Activated B cell treated with CpG ODN at 0.5 μM for 24 hours (primary cell): ENCODE data around the gene ARHGEF12. TPM values are rescaled to one million over a fixed set of nuclear protein-coding genes. Genes with fewer than 3 reads are reported as not detected.
A peak's percentile ranks its signal among the peaks of the same experiment; 100 is the strongest.

ENCODE experiments used
- ATAC-seq: fragments of 200-7000 bp; cut with Tn5 transposase; one replicate; pipeline ENCODE4 v1.10.0; 2021; ENCODE audit warnings: low read depth, mild to moderate bottlenecking, moderate library complexity
- CTCF ChIA-PET: fragments of 350-600 bp; sonication (Branson Sonifier 250); formaldehyde crosslinking; loops from one replicate; lab custom pipeline; 2021; ENCODE audit warnings: antibody characterized with exemption; lab: Charles Lee
- POLR2A ChIA-PET: fragments of 350-600 bp; sonication (Branson Sonifier 250); formaldehyde crosslinking; loops from one replicate; lab custom pipeline; 2021; ENCODE audit warnings: antibody characterized with exemption; lab: Charles Lee
- DNase-seq: peaks from one replicate; pipeline ENCODE4 v3.0.0; 2022
- H3K27ac Mint-ChIP-seq: one replicate; pipeline ENCODE4 v1.8.0; 2020; ENCODE audit warnings: mixed read lengths
- H3K27me3 Mint-ChIP-seq: one replicate; pipeline ENCODE4 v1.8.0; 2021; ENCODE audit warnings: mixed read lengths
- H3K36me3 Mint-ChIP-seq: one replicate; pipeline ENCODE4 v1.8.0; 2021; ENCODE audit warnings: low read depth, mixed read lengths
- H3K4me1 Mint-ChIP-seq: one replicate; pipeline ENCODE4 v1.8.0; 2021; ENCODE audit warnings: mixed read lengths
- H3K4me3 Mint-ChIP-seq: one replicate; pipeline ENCODE4 v1.8.0; 2020; ENCODE audit warnings: mild to moderate bottlenecking, mixed read lengths
- H3K9me3 Mint-ChIP-seq: one replicate; pipeline ENCODE4 v1.8.0; 2020; ENCODE audit warnings: mixed read lengths
- intact Hi-C: fragments of 100-400 bp; cut with micrococcal nuclease; formaldehyde crosslinking; loops from one replicate; pipeline ENCODE4 v1.15.1; 2024
- total RNA-seq: library from RNA; stranded (reverse); gene quantifications from 2 replicates; pipeline ENCODE4 v1.2.3, GENCODE V29; 2022
- TF ChIP-seq, protein P1 (sequence below): fragments of 200-600 bp; IDR thresholded peaks from one replicate; pipeline ENCODE4 v1.8.0; 2022; ENCODE audit warnings: antibody characterized with exemption, mild to moderate bottlenecking

ARHGEF12 gene
- total RNA-seq, 1 donor from 2014 or later: 25.8 TPM

DNA sequence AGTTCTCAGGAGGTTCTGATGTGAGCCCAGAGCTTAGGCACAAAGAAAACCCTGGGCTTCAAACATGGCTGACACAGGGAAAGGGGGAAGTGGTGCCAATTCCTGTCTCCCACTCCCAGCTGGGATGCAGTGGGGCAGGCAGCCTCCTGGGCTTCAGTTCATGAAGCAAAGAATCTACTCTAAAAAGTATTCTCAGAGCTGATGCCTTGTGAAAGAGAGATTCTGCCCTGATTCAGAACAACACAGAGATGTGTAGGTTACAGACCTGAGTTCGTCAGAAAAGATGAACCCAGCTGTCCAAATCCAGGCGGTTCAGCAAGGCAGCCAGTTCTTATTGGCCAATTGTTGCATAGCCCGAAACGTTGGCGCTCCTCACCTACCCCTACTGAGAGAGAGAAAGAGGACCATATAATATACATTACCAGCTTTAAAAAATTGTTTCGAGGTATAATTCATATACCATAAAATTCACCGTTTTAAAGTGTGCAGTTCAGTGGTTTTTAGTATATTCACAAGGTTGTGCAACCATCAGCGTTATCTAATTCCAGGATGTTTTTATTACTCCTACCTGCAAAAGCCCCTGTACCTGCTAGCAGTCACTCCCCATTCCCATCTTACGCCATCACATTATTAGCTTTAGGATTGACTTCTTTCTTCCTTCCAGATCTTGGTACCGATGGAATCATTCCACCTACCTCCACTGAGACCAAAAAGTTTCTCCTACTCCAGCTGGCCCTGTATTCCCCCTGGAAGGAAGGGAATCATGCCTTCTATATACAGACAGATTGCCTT, 18.3 kb upstream of the ARHGEF12 start:
- no peak for DNase-seq
- POLR2A ChIA-PET: no interaction called here
- Mint-ChIP-seq H3K9me3 (no peaks in the 10 kb centered on the region), H3K27me3 (peaks cover 31% of the 10 kb centered on the region), H3K4me3 (no peak overlapping the region), H3K36me3 (no peaks in the 10 kb centered on the region), H3K27ac (no peak overlapping the region), H3K4me1 (no peaks in the 10 kb centered on the region)
- intact Hi-C loops: no loop called here
- no peak for ATAC-seq
- TF ChIP-seq, protein P1, sequence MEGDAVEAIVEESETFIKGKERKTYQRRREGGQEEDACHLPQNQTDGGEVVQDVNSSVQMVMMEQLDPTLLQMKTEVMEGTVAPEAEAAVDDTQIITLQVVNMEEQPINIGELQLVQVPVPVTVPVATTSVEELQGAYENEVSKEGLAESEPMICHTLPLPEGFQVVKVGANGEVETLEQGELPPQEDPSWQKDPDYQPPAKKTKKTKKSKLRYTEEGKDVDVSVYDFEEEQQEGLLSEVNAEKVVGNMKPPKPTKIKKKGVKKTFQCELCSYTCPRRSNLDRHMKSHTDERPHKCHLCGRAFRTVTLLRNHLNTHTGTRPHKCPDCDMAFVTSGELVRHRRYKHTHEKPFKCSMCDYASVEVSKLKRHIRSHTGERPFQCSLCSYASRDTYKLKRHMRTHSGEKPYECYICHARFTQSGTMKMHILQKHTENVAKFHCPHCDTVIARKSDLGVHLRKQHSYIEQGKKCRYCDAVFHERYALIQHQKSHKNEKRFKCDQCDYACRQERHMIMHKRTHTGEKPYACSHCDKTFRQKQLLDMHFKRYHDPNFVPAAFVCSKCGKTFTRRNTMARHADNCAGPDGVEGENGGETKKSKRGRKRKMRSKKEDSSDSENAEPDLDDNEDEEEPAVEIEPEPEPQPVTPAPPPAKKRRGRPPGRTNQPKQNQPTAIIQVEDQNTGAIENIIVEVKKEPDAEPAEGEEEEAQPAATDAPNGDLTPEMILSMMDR: no peak
- CTCF ChIA-PET: interaction anchor here (0.7 to 1.8 kb wide), 2 partner anchors 15 kb away, joined by 3 to 5 read pairs; no protein-coding TSS in a partner anchor

DNA sequence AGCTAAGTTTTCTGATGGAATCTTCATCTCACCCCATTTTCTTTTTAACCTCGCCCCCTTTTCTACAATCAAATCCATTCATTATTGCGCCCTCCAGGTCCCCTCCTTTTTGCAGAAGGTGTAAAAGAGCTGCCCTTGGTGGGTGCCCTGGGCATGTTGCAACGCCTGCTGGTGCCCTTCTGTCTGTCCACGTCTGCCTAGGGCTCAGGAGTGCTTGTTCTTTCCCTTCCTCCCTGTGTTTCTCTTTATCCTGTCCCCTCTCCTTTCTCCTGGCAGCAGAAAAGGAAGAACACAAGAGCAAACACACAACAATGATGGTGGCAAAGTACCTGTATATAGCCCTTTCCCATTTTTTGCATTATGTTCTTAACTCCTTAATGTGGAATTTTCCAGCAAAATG, 17.3 kb upstream of the ARHGEF12 start:
- ATAC-seq (no peak), DNase-seq (no peak)
- H3K4me1 Mint-ChIP-seq: no peaks in the 10 kb centered on the region
- intact Hi-C loops: no loop called here
- TF ChIP-seq, protein P1: no peak
- no peaks in the 10 kb centered on the region for H3K9me3 Mint-ChIP-seq
- ChIA-PET CTCF (interaction anchor here (0.7 kb wide), 1 partner anchor 16 kb away, joined by 3 read pairs; no protein-coding TSS in a partner anchor), POLR2A (no interaction called here)
- H3K36me3 Mint-ChIP-seq: no peaks in the 10 kb centered on the region
- H3K27ac Mint-ChIP-seq: no peak overlapping the region
- peaks cover 34% of the 10 kb centered on the region for H3K27me3 Mint-ChIP-seq
- no peak overlapping the region for H3K4me3 Mint-ChIP-seq

DNA sequence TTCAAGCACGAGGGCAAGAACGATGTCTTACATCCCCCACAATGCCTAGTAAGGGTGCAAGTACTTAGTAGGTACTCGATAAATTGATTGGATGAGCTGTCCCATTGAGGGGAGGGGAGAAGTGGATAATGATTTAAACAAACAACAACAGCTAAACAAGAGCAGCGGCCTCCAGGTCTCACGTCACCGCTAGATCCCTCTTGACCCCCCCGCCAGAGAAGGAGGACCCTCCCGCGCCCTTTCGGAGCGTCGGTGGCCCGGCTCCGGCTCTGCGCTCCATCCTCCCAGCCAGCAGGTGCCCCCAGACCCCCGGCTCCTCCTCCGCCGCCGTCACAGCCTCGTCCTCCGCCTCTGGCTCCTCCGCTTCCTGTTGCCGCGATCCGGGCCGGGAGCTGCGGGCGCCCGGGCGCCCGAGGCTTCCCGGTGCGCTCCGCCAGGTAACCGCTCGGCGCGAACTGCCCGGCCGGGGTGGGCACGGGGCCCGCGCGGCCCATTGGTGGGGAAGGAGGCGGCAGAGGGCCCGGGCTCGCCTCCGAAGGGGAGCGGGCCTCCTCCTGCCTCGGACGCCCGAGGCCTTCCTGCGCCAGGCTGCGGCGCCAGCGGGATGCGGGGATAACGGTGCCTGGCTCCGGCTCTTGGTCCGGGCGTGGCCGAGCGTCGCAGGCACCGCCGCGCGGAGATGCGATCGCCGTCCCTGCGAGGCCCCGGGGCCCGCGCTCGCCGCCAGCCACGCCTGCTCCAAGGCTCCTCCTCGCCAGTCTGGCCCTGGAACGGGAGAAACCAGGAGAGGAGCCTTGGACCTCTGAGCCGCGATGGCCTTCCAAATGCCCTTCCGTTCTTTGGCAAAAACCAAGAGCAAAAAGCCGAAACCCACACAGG, 11.0 kb upstream of the ARHGEF12 start, which contains the start of gene TLCD5:
TLCD5 (plus strand) TSS at position 368 of the 879 bp plus-strand sequence. CDS start 2,143 bp downstream, outside the sequence.
- Mint-ChIP-seq H3K36me3 (no peaks in the 10 kb centered on the region), H3K4me1 (peaks cover 20% of the 10 kb centered on the region), H3K27me3 (peaks cover 50% of the 10 kb centered on the region), H3K27ac (no peak within 1 kb of the TSS), H3K9me3 (no peaks in the 10 kb centered on the region), H3K4me3 (peak within 1 kb of the TSS; percentile 74)
- DNase-seq (peak; percentile 25), ATAC-seq (peak; percentile 56)
- TF ChIP-seq, protein P1: no peak
- POLR2A ChIA-PET: no interaction called here
- intact Hi-C loops: no loop called here
- CTCF ChIA-PET: no interaction called here

DNA sequence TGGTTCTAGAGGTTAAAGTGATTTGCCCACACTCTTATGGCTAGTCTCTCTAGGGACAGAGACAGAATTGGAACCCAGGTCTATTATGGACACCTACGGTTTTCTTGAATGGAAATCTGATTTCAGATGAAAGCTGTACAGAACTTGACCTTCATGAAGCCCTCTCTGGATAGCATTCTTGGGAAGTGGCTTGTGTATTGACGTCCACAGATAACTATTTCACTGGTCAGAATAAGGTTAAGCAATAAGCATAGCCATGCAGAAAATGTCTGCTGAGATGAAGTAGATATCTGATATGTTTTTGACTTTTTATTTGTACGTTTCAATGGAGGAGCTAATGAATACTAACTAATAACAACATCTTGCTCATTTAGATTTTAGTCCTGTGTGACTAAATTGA, 10.0 kb upstream of the ARHGEF12 start:
- intact Hi-C loops: no loop called here
- H3K36me3 Mint-ChIP-seq: no peaks in the 10 kb centered on the region
- peaks cover 20% of the 10 kb centered on the region for H3K4me1 Mint-ChIP-seq
- no peaks in the 10 kb centered on the region for H3K9me3 Mint-ChIP-seq
- ATAC-seq (no peak), DNase-seq (no peak)
- H3K27ac Mint-ChIP-seq: no peak overlapping the region
- H3K4me3 Mint-ChIP-seq: peak overlapping the region; percentile 66
- TF ChIP-seq, protein P1: no peak
- H3K27me3 Mint-ChIP-seq: peaks cover 50% of the 10 kb centered on the region
- ChIA-PET POLR2A (no interaction called here), CTCF (interaction anchor here (1.1 kb wide), 1 partner anchor 9 kb away, joined by 3 read pairs; no protein-coding TSS in a partner anchor)
